HCT116 (cell line): Measurements from ENCODE around the gene LINGO3.

Experiments
- CEBPB ChIP-seq: IDR thresholded peaks from 2 replicates; pipeline ENCODE4 v1.6.1; 2012; ENCODE audit warnings: low read depth
- CTCF ChIP-seq, 3 experiments: fragments of 200-600 bp in 1 of 3; sonication (generic) in 1 of 3; IDR thresholded peaks in 2 of 3; conservative IDR thresholded peaks in 1 of 3; 2 replicates each; pipeline ENCODE4 v1.5.1; 2012 to 2017; ENCODE audit warnings: low read depth in 2 of 3, low read length in 2 of 3, antibody characterized with exemption in 1 of 3, borderline replicate concordance in 1 of 3, control low read depth in 1 of 3, mild to moderate bottlenecking in 1 of 3, mixed read lengths in 1 of 3, mixed run types in 1 of 3, moderate library complexity in 1 of 3; ENCODE audit not compliant: insufficient read depth in 1 of 3
- EZH2 ChIP-seq: fragments of 200-600 bp; sonication (generic); IDR thresholded peaks from 2 replicates; pipeline ENCODE4 v1.6.1; 2017; ENCODE audit warnings: antibody characterized with exemption, mixed run types
- POLR2A ChIP-seq: IDR thresholded peaks from 2 replicates; pipeline ENCODE4 v1.7.0; 2011; ENCODE audit warnings: borderline replicate concordance; ENCODE audit not compliant: insufficient read depth, insufficient read length; ENCODE audit errors: extremely low read depth
- POLR2AphosphoS5 ChIP-seq: IDR thresholded peaks from 2 replicates; pipeline ENCODE4 v1.6.1; 2011; ENCODE audit warnings: mild to moderate bottlenecking, low read depth, low read length, moderate library complexity
- RAD21 ChIP-seq: IDR thresholded peaks from 2 replicates; pipeline ENCODE4 v1.6.1; 2012; ENCODE audit warnings: low read depth, mild to moderate bottlenecking
- SIN3A ChIP-seq: IDR thresholded peaks from 2 replicates; pipeline ENCODE4 v1.6.1; 2012; ENCODE audit warnings: low read depth
- SRF ChIP-seq: IDR thresholded peaks from 2 replicates; pipeline ENCODE4 v1.6.1; 2012; ENCODE audit warnings: low read depth
- TCF7L2 ChIP-seq: IDR thresholded peaks from 2 replicates; pipeline ENCODE4 v1.7.0; 2011; ENCODE audit warnings: borderline replicate concordance, inconsistent platforms; ENCODE audit not compliant: insufficient read depth, insufficient read length; ENCODE audit errors: extremely low read depth
- YY1 ChIP-seq: IDR thresholded peaks from 2 replicates; pipeline ENCODE4 v1.6.1; 2011; ENCODE audit warnings: low read length, low read depth, moderate library complexity, mild to moderate bottlenecking; ENCODE audit not compliant: insufficient replicate concordance; ENCODE audit errors: extremely low read depth
- ZNF274 ChIP-seq: fragments of 200-500 bp; sonication (Bioruptor generic); IDR thresholded peaks from 2 replicates; pipeline ENCODE4 v1.6.1; 2014; ENCODE audit warnings: mild to moderate bottlenecking, low read depth, low read length, inconsistent platforms
- TF ChIP-seq, protein P1 (sequence below): IDR thresholded peaks from 2 replicates; pipeline ENCODE4 v1.6.1; 2012
- TF ChIP-seq, protein P2 (sequence below): IDR thresholded peaks from 2 replicates; pipeline ENCODE4 v1.6.1; 2012; ENCODE audit warnings: low read depth
- TF ChIP-seq, protein P3 (sequence below): IDR thresholded peaks from 2 replicates; pipeline ENCODE4 v1.6.1; 2012

GRCh38 chr19:2335848-2336247, 27.9 kb upstream of the LINGO3 start:
- TF ChIP-seq CTCF (IDR thresholded peaks at IDR 0.05 in 2 of 3, conservative IDR thresholded peaks at IDR 0.05 in 1 of 3; ENCODE audit: borderline replicate concordance in 1 of 3, insufficient read depth in 1 of 3, low read depth in 2 of 3, low read length in 2 of 3) (no peak), POLR2AphosphoS5 (no peak), EZH2 (no peak), SIN3A (no peak), SRF (no peak), RAD21 (no peak), YY1 (no peak), ZNF274 (no peak), POLR2A (no peak), CEBPB (no peak), TCF7L2 (no peak)
- TF ChIP-seq, protein P1, sequence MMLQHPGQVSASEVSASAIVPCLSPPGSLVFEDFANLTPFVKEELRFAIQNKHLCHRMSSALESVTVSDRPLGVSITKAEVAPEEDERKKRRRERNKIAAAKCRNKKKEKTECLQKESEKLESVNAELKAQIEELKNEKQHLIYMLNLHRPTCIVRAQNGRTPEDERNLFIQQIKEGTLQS, result no peak
- TF ChIP-seq, protein P2, sequence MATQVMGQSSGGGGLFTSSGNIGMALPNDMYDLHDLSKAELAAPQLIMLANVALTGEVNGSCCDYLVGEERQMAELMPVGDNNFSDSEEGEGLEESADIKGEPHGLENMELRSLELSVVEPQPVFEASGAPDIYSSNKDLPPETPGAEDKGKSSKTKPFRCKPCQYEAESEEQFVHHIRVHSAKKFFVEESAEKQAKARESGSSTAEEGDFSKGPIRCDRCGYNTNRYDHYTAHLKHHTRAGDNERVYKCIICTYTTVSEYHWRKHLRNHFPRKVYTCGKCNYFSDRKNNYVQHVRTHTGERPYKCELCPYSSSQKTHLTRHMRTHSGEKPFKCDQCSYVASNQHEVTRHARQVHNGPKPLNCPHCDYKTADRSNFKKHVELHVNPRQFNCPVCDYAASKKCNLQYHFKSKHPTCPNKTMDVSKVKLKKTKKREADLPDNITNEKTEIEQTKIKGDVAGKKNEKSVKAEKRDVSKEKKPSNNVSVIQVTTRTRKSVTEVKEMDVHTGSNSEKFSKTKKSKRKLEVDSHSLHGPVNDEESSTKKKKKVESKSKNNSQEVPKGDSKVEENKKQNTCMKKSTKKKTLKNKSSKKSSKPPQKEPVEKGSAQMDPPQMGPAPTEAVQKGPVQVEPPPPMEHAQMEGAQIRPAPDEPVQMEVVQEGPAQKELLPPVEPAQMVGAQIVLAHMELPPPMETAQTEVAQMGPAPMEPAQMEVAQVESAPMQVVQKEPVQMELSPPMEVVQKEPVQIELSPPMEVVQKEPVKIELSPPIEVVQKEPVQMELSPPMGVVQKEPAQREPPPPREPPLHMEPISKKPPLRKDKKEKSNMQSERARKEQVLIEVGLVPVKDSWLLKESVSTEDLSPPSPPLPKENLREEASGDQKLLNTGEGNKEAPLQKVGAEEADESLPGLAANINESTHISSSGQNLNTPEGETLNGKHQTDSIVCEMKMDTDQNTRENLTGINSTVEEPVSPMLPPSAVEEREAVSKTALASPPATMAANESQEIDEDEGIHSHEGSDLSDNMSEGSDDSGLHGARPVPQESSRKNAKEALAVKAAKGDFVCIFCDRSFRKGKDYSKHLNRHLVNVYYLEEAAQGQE, result no peak
- TF ChIP-seq, protein P3, sequence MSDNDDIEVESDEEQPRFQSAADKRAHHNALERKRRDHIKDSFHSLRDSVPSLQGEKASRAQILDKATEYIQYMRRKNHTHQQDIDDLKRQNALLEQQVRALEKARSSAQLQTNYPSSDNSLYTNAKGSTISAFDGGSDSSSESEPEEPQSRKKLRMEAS, result no peak
